Coronary artery (tissue), 2 donors: Measurements from ENCODE around the gene GFRA1.

Source experiments
- DNase-seq: peaks from one replicate; pipeline ENCODE4 v3.0.0-alpha.2; 2017; ENCODE audit warnings: low spot score
- H3K27ac ChIP-seq, 2 donors: fragments of 200-600 bp; sonication (generic); one replicate each; pipeline ENCODE4 v1.5.1; 2016 to 2019
- H3K4me3 ChIP-seq: fragments of 200-600 bp; sonication (generic); 2 replicates; pipeline ENCODE4 v1.5.1; 2016; ENCODE audit warnings: mild to moderate bottlenecking, moderate library complexity
- CTCF ChIP-seq: fragments of 200-600 bp; sonication (generic); IDR thresholded peaks from one replicate; pipeline ENCODE4 v1.5.1; 2019; ENCODE audit warnings: antibody characterized with exemption

Gene GFRA1

GRCh38 chr10:116146372-116147140, 126.5 kb downstream of the GFRA1 start:
- no peak for TF ChIP-seq CTCF
- DNase-seq = no peak
- H3K27ac ChIP-seq = no peak overlapping the region
- H3K4me3 ChIP-seq = no peak overlapping the region

- no peak for DNase-seq
- no peak overlapping the region for H3K4me3 ChIP-seq
- no peak for TF ChIP-seq CTCF
- no peak overlapping the region for H3K27ac ChIP-seq
Measured at GRCh38 chr10:116143673-116144222, 129.3 kb downstream of the GFRA1 start.

DNA sequence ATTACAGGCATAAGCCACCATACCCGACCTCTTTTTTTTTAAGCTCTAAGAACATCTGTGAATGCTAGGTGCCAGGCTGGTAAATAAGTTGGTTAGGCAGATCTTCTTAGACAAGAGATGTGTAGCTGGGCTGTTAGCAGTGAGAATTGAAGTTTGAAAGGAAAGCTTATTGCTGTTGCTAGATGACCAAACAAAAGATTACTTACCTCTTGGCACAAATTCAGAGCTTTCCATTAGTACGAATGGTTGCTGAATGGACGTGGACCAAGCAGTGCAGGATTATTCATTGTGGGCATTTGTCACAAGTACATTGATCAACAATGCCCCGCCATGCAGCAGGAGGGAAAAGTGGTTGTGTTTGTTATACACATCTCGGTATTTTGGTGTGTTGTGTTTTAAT, 131.2 kb downstream of the GFRA1 start:
- H3K4me3 ChIP-seq = no peak overlapping the region
- TF ChIP-seq CTCF = no peak
- H3K27ac ChIP-seq = no peak overlapping the region
- DNase-seq = no peak

DNA sequence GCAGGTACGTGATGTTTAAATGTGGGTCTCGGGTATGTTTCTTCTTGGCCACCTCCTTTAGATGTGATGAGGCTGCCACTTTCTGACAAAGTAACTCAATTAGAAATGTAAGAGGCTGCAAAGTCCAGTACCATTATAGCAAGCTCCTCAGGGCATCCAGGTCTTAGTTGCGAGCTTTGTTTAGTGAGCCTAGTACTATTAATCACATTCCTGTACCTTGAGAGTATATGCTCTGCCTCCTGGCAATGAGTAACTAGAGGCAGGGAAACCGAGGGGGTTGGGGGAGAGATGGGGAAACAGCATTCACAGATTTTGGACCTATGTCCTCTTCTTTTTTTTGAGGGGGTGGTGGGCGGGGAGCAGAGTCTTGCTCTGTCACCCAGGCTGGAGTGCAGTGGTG, 131.8 kb downstream of the GFRA1 start:
- no peak overlapping the region for H3K4me3 ChIP-seq
- no peak for DNase-seq
- no peak overlapping the region for H3K27ac ChIP-seq
- no peak for TF ChIP-seq CTCF

DNA sequence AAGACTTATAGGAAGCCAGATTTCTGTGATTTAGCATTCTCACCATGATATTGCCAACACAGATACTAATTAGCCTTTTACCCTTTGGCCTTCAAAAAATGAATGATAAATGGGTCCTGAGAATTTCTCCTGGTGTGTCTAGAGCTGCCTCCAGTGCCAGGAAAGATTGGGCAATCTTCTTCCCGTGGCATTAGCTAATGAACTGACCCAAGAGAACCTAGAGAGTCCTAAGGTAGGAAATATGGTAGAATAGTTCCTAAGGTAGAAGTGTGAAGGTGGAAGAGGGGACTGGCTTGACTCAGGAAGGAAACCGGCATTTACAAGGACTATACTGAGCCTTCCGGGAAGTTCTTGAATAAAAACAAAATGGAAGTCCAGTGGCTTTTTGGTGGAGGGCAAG, 133.1 kb downstream of the GFRA1 start:
- no peak for TF ChIP-seq CTCF
- Histone ChIP-seq H3K4me3 (no peak overlapping the region), H3K27ac (no peak overlapping the region)
- no peak for DNase-seq

DNA sequence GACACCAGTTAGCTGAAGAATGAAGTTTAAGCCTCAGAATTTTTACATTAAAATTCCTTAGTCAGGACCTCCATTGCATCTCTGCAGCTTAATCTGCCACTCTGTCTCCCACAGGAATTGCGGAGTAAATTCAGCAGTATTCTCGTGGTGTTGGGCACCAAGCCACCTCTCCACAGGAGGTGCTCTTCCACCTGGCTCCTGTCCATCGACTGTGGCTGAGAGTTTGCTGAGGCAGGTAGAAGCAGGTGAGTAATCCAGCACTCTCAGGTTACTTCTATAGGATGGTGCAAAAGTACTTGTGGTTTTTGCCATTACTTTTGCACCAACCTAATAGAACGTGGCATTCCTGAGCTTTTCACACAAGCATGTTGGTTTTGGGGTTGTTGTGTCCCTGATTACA, 134.1 kb downstream of the GFRA1 start:
- H3K4me3 ChIP-seq = no peak overlapping the region
- no peak overlapping the region for H3K27ac ChIP-seq
- no peak for TF ChIP-seq CTCF
- DNase-seq = no peak

GRCh38 chr10:116136261-116136660, 136.7 kb downstream of the GFRA1 start:
- Histone ChIP-seq H3K27ac (no peak overlapping the region), H3K4me3 (no peak overlapping the region)
- TF ChIP-seq CTCF = no peak
- DNase-seq = no peak
